Fibroblast of lung (primary cell): ENCODE data around the gene IFNA8. TPM values are rescaled to one million over a fixed set of nuclear protein-coding genes. Genes with fewer than 3 reads are reported as not detected.
A peak's percentile ranks its signal among the peaks of the same experiment; 100 is the strongest.

Source experiments
- DNase-seq, 2 donors: peaks; one replicate each; pipeline versions ENCODE4 v3.0.0 to v3.0.0-alpha.2; 2010; ENCODE audit warnings: low read depth in 2 of 2
- H2AFZ ChIP-seq: 2 replicates; pipeline ENCODE4 v1.5.1; 2012; ENCODE audit warnings: low read length, control low read depth, inconsistent platforms
- H3K27ac ChIP-seq: 2 replicates; pipeline ENCODE4 v1.5.1; 2011; ENCODE audit warnings: low read length, control low read depth; ENCODE audit not compliant: insufficient read depth
- H3K27me3 ChIP-seq: 2 replicates; pipeline ENCODE4 v1.5.1; 2011; ENCODE audit warnings: mild to moderate bottlenecking, low read length; ENCODE audit not compliant: control insufficient read depth, insufficient read depth
- H3K36me3 ChIP-seq: 2 replicates; pipeline ENCODE4 v1.5.1; 2011; ENCODE audit warnings: low read length; ENCODE audit not compliant: control insufficient read depth, insufficient read depth
- H3K4me1 ChIP-seq: 2 replicates; pipeline ENCODE4 v1.5.1; 2011; ENCODE audit warnings: low read length; ENCODE audit not compliant: control insufficient read depth, insufficient read depth; ENCODE audit errors: extremely low read depth
- H3K4me2 ChIP-seq: 2 replicates; pipeline ENCODE4 v1.5.1; 2011; ENCODE audit warnings: low read length, control low read depth; ENCODE audit not compliant: insufficient read depth; ENCODE audit errors: extremely low read depth
- H3K4me3 ChIP-seq, 4 experiments: fragments of 200-600 bp in 1 of 4; sonication (generic) in 1 of 4; replicated peaks in 1 of 4; 2 replicates each; pipeline ENCODE4 v1.5.1; 2011 to 2016; ENCODE audit warnings: low read length in 4 of 4, low read depth in 3 of 4, mild to moderate bottlenecking in 3 of 4, control low read depth in 2 of 4, inconsistent platforms in 1 of 4, mixed read lengths in 1 of 4; ENCODE audit not compliant: insufficient read depth in 1 of 4; ENCODE audit errors: control extremely low read depth in 1 of 4
- H3K79me2 ChIP-seq: 2 replicates; pipeline ENCODE4 v1.5.1; 2012; ENCODE audit warnings: mild to moderate bottlenecking, low read length, inconsistent platforms; ENCODE audit not compliant: control insufficient read depth, insufficient read depth
- H3K9ac ChIP-seq: 2 replicates; pipeline ENCODE4 v1.5.1; 2011; ENCODE audit warnings: mild to moderate bottlenecking, low read length, control low read depth; ENCODE audit not compliant: insufficient read depth
- H3K9me3 ChIP-seq: 2 replicates; pipeline ENCODE4 v1.5.1; 2012; ENCODE audit warnings: low read depth, low read length; ENCODE audit not compliant: control insufficient read depth, insufficient read depth
- H4K20me1 ChIP-seq: 2 replicates; pipeline ENCODE4 v1.5.1; 2011; ENCODE audit warnings: low read length; ENCODE audit not compliant: control insufficient read depth, insufficient read depth; ENCODE audit errors: extremely low read depth
- CTCF ChIP-seq, 2 donors: IDR thresholded peaks in 1 of 2; conservative IDR thresholded peaks in 1 of 2; 1 replicate in 1 of 2; 2 replicates in 1 of 2; pipeline ENCODE4 v1.5.1; 2011 to 2012; ENCODE audit warnings: low read length in 2 of 2, control low read depth in 1 of 2, inconsistent platforms in 1 of 2, low read depth in 1 of 2, mild to moderate bottlenecking in 1 of 2
- EZH2 ChIP-seq: IDR thresholded peaks from 2 replicates; pipeline ENCODE4 v1.5.1; 2012; ENCODE audit warnings: low read length, control low read depth, mild to moderate bottlenecking; ENCODE audit errors: missing control alignments
- polyA plus RNA-seq, 2 donors: library from polyadenylated mRNA; depleted of rRNA in 1 of 2; stranded (reverse) in 1 of 2; unstranded in 1 of 2; fragments of >200 nt; gene quantifications; 2 replicates each; pipeline ENCODE4 v1.2.1, GENCODE V29; 2011 to 2012; ENCODE audit warnings: missing spikeins in 1 of 2
- total RNA-seq: library from RNA; depleted of rRNA; stranded (reverse); fragments of >200 nt; gene quantifications from 2 replicates; pipeline ENCODE4 v1.2.1, GENCODE V29; 2014

The IFNA8 gene
- total and polyA plus RNA-seq, 2 donors (not counting 1 experiment from before 2014, with no cell fraction given): not detected

DNA sequence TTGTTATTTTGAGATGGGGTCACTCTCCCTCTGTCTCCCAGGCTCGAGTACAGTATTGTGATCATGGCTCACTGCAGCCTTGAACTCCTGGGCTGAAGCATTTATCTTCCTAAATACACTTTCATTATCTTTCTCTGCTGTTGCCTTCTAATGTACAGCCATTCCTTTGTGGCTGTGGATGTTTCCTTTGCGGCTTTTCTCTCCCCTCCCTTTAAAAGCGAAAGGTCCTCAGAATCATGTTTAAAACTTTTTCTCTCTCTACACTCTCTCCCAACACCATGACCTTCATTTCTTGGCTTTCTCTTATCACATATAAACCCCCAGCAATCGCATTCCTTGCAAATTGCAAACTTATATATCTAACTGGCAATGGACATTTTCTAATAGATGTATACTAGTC is 25.3 kb upstream of the IFNA8 start:
- H2AFZ ChIP-seq: no peak overlapping the region
- no peaks in the 10 kb centered on the region for H3K79me2 ChIP-seq
- TF ChIP-seq EZH2 (no peak), CTCF (conservative IDR thresholded peaks at IDR 0.05 in 1 of 2, IDR thresholded peaks at IDR 0.05 in 1 of 2; ENCODE audit: low read depth in 1 of 2, low read length in 2 of 2) (no peak)
- H4K20me1 ChIP-seq: peaks cover 1% of the 10 kb centered on the region
- peaks cover 26% of the 10 kb centered on the region for H3K27me3 ChIP-seq
- no peak overlapping the region for H3K4me3 ChIP-seq
- no peaks in the 10 kb centered on the region for H3K36me3 ChIP-seq
- no peak overlapping the region for H3K9ac ChIP-seq
- no peak overlapping the region for H3K27ac ChIP-seq
- DNase-seq: no peak
- no peaks in the 10 kb centered on the region for H3K9me3 ChIP-seq
- no peaks in the 10 kb centered on the region for H3K4me1 ChIP-seq
- no peak overlapping the region for H3K4me2 ChIP-seq

- Histone ChIP-seq H4K20me1 (peaks cover 1% of the 10 kb centered on the region), H2AFZ (no peak within 1 kb of the TSS), H3K9ac (no peak within 1 kb of the TSS), H3K27me3 (peaks cover 21% of the 10 kb centered on the region), H3K27ac (no peak within 1 kb of the TSS), H3K36me3 (no peaks in the 10 kb centered on the region), H3K79me2 (no peaks in the 10 kb centered on the region), H3K4me2 (no peak within 1 kb of the TSS), H3K4me3 (no peak within 1 kb of the TSS), H3K4me1 (no peaks in the 10 kb centered on the region), H3K9me3 (no peaks in the 10 kb centered on the region)
- DNase-seq: no peak
- no peak for TF ChIP-seq EZH2
- no peak for TF ChIP-seq CTCF (conservative IDR thresholded peaks at IDR 0.05 in 1 of 2, IDR thresholded peaks at IDR 0.05 in 1 of 2; ENCODE audit: low read depth in 1 of 2, low read length in 2 of 2)
These were observed 23.7 kb upstream of the IFNA8 start, which contains the start of gene IFNA2 for GRCh38 chr9:21385131-21385670. IFNA2 (minus strand) TSS chr9:21385398; CDS start chr9:21385329, 69 bp downstream.

- H3K4me1 ChIP-seq: no peaks in the 10 kb centered on the region
- DNase-seq: no peak
- peak in 1 of 2 donors; percentile 5 for TF ChIP-seq CTCF (conservative IDR thresholded peaks at IDR 0.05 in 1 of 2, IDR thresholded peaks at IDR 0.05 in 1 of 2; ENCODE audit: low read depth in 1 of 2, low read length in 2 of 2)
- no peak for TF ChIP-seq EZH2
- H4K20me1 ChIP-seq: no peaks in the 10 kb centered on the region
- no peaks in the 10 kb centered on the region for H3K79me2 ChIP-seq
- peaks cover 25% of the 10 kb centered on the region for H3K27me3 ChIP-seq
- no peaks in the 10 kb centered on the region for H3K9me3 ChIP-seq
- no peak overlapping the region for H3K4me2 ChIP-seq
- H2AFZ ChIP-seq: no peak overlapping the region
- H3K9ac ChIP-seq: no peak overlapping the region
- no peak overlapping the region for H3K27ac ChIP-seq
- H3K4me3 ChIP-seq: no peak overlapping the region
- no peaks in the 10 kb centered on the region for H3K36me3 ChIP-seq
These were observed 16.6 kb upstream of the IFNA8 start for GRCh38 chr9:21392270-21392669.
